Glutamatergic neuron (in vitro differentiated cells): ENCODE results near the gene MOB3C. TPM values are rescaled to one million over a fixed set of nuclear protein-coding genes. Genes with fewer than 3 reads are reported as not detected.

ENCODE experiments used
- DNase-seq: peaks from one replicate; pipeline ENCODE4 v3.0.0; 2022
- H3K27ac Mint-ChIP-seq: one replicate; pipeline ENCODE4 v1.8.0; 2020; ENCODE audit warnings: mild to moderate bottlenecking, mixed read lengths, inconsistent platforms; ENCODE audit not compliant: unreplicated experiment
- H3K27me3 Mint-ChIP-seq: one replicate; pipeline ENCODE4 v1.8.0; 2020; ENCODE audit warnings: mild to moderate bottlenecking, moderate library complexity, mixed read lengths, inconsistent platforms; ENCODE audit not compliant: unreplicated experiment
- H3K36me3 Mint-ChIP-seq: one replicate; pipeline ENCODE4 v1.8.0; 2020; ENCODE audit warnings: mild to moderate bottlenecking, mixed read lengths, inconsistent platforms; ENCODE audit not compliant: unreplicated experiment
- H3K4me1 Mint-ChIP-seq: one replicate; pipeline ENCODE4 v1.8.0; 2020; ENCODE audit warnings: mild to moderate bottlenecking, low read depth, mixed read lengths, inconsistent platforms; ENCODE audit not compliant: unreplicated experiment
- H3K4me3 Mint-ChIP-seq: one replicate; pipeline ENCODE4 v1.8.0; 2020; ENCODE audit warnings: mild to moderate bottlenecking, mixed read lengths, inconsistent platforms; ENCODE audit not compliant: unreplicated experiment
- H3K9me3 Mint-ChIP-seq: one replicate; pipeline ENCODE4 v1.8.0; 2020; ENCODE audit warnings: mild to moderate bottlenecking, moderate library complexity, mixed read lengths, inconsistent platforms; ENCODE audit not compliant: unreplicated experiment
- CTCF ChIP-seq: fragments of 200-600 bp; sonication (generic); IDR thresholded peaks from one replicate; pipeline ENCODE4 v1.5.0; 2021; ENCODE audit not compliant: partially characterized antibody, unreplicated experiment
- total RNA-seq: library from RNA; stranded (reverse); fragmentation: NEBNext Ultra II Directional; extraction: Animal tissue kit (Norgen Biotek cat#: 25700); gene quantifications from one replicate; pipeline ENCODE4 v1.2.1, GENCODE V29; 2021; ENCODE audit not compliant: unreplicated experiment

Gene MOB3C
- total RNA-seq, 1 donor from 2014 or later: 1.6 TPM

GRCh38 chr1:46601257-46602007 is 15.2 kb downstream of the MOB3C start:
- Mint-ChIP-seq H3K36me3 (no peaks in the 10 kb centered on the region), H3K9me3 (peaks cover 2% of the 10 kb centered on the region), H3K4me1 (no peaks in the 10 kb centered on the region), H3K27me3 (peaks cover 9% of the 10 kb centered on the region), H3K27ac (no peak overlapping the region), H3K4me3 (peak overlapping the region; percentile 47)
- no peak for DNase-seq
- no peak for TF ChIP-seq CTCF

- no peaks in the 10 kb centered on the region for H3K36me3 Mint-ChIP-seq
- no peak for TF ChIP-seq CTCF
- peaks cover 2% of the 10 kb centered on the region for H3K9me3 Mint-ChIP-seq
- H3K27ac Mint-ChIP-seq: no peak overlapping the region
- H3K4me1 Mint-ChIP-seq: no peaks in the 10 kb centered on the region
- DNase-seq: no peak
- no peak overlapping the region for H3K4me3 Mint-ChIP-seq
- H3K27me3 Mint-ChIP-seq: peaks cover 9% of the 10 kb centered on the region
Observed at GRCh38 chr1:46599059-46599970, 17.3 kb downstream of the MOB3C start.

GRCh38 chr1:46596846-46597245 is 19.8 kb downstream of the MOB3C start:
- H3K4me1 Mint-ChIP-seq: no peaks in the 10 kb centered on the region
- no peaks in the 10 kb centered on the region for H3K36me3 Mint-ChIP-seq
- DNase-seq: no peak
- H3K27ac Mint-ChIP-seq: no peak overlapping the region
- peaks cover 3% of the 10 kb centered on the region for H3K27me3 Mint-ChIP-seq
- TF ChIP-seq CTCF: no peak
- H3K9me3 Mint-ChIP-seq: no peaks in the 10 kb centered on the region
- H3K4me3 Mint-ChIP-seq: no peak overlapping the region

GRCh38 chr1:46596036-46596435 is 20.6 kb downstream of the MOB3C start:
- H3K27ac Mint-ChIP-seq: no peak overlapping the region
- H3K9me3 Mint-ChIP-seq: peaks cover 2% of the 10 kb centered on the region
- no peak overlapping the region for H3K4me3 Mint-ChIP-seq
- peaks cover 2% of the 10 kb centered on the region for H3K27me3 Mint-ChIP-seq
- no peaks in the 10 kb centered on the region for H3K4me1 Mint-ChIP-seq
- TF ChIP-seq CTCF: no peak
- peaks cover 8% of the 10 kb centered on the region for H3K36me3 Mint-ChIP-seq
- no peak for DNase-seq

GRCh38 chr1:46595127-46595526 is 21.5 kb downstream of the MOB3C start:
- Mint-ChIP-seq H3K9me3 (peaks cover 2% of the 10 kb centered on the region), H3K4me3 (no peak overlapping the region), H3K27ac (no peak overlapping the region), H3K27me3 (peaks cover 2% of the 10 kb centered on the region), H3K36me3 (peaks cover 13% of the 10 kb centered on the region), H3K4me1 (no peaks in the 10 kb centered on the region)
- DNase-seq: no peak
- TF ChIP-seq CTCF: no peak
